ENCODE results near the gene TEX44.
A peak's percentile ranks its signal among the peaks of the same experiment; 100 is the strongest.

The TEX44 gene

GRCh38 chr2:231612456-231613330, 20.0 kb downstream of the TEX44 start:
- peak overlapping the region; percentile 74; the same call in 1 of the 2 replicates for H3K27ac ChIP-seq (ENCODE audit: extremely low read depth, low read depth, low read length)
- no peaks in the 10 kb centered on the region for H3K9me3 ChIP-seq (ENCODE audit: control insufficient read depth, insufficient read depth, low read depth, low read length)
- no peaks in the 10 kb centered on the region; the same call in 1 of the 2 replicates for H3K4me1 ChIP-seq (ENCODE audit: control insufficient read depth, insufficient read depth, low read length)
- H3K36me3 ChIP-seq (ENCODE audit: control insufficient read depth in 2 of 2, insufficient read depth in 1 of 2, low read length in 2 of 2), result no peaks in the 10 kb centered on the region
- CTCF ChIA-PET, result interaction anchor here (0.6 to 12.2 kb wide), 24 partner anchors 8 to 103 kb away, joined by 3 to 231 read pairs (median 4); no protein-coding TSS in a partner anchor
- no peak overlapping the region for H3K4me3 ChIP-seq (ENCODE audit: low read depth, low read length)
- POLR2A ChIA-PET, result interaction anchor here (0.8 to 1.4 kb wide), 7 partner anchors 30 to 148 kb away, joined by 3 to 6 read pairs (median 4); partner anchors contain the start of genes NCL and PTMA
- TF ChIP-seq ZNF394 (tag by site-specific recombination; IDR thresholded peaks at IDR 0.05; ENCODE audit: borderline replicate concordance) (peak; percentile 22; the same call in 1 of the 2 replicates), ZNF202 (tag by site-specific recombination; IDR thresholded peaks at IDR 0.05; ENCODE audit: borderline replicate concordance) (no peak), ZBTB26 (tag by site-specific recombination; optimal IDR thresholded peaks at IDR 0.05) (peak; percentile 6), KLF10 (tag by site-specific recombination; IDR thresholded peaks at IDR 0.05) (0 out of 2 replicates have a peak, but pooled peaks have one; percentile 14), GLIS1 (tag by site-specific recombination; IDR thresholded peaks at IDR 0.05) (peak; percentile 97), ZBTB48 (tag by site-specific recombination; IDR thresholded peaks at IDR 0.05) (peak; percentile 18; the same call in 1 of the 2 replicates), ZNF654 (tag by site-specific recombination; IDR thresholded peaks at IDR 0.05; ENCODE audit: low read depth) (peak; percentile 90), KLF8 (tag by site-specific recombination; IDR thresholded peaks at IDR 0.05) (peak; percentile 30; the same call in 1 of the 2 replicates), ZNF629 (tag by site-specific recombination; IDR thresholded peaks at IDR 0.05) (peak; percentile 16; the same call in 1 of the 2 replicates), ZIC2 (tag by site-specific recombination; IDR thresholded peaks at IDR 0.05) (peak; percentile 73), ZNF311 (tag by site-specific recombination; IDR thresholded peaks at IDR 0.05; ENCODE audit: borderline replicate concordance) (no peak), ZNF335 (tag by site-specific recombination; conservative IDR thresholded peaks at IDR 0.05) (peak; percentile 80), GLIS2 (tag by site-specific recombination; IDR thresholded peaks at IDR 0.05) (peak; percentile 84), HOXD13 (CRISPR knock-in tag; IDR thresholded peaks at IDR 0.05; ENCODE audit: borderline replicate concordance) (no peak), PATZ1 (tag by site-specific recombination; IDR thresholded peaks at IDR 0.05) (peak; percentile 94), SCRT2 (tag by site-specific recombination; IDR thresholded peaks at IDR 0.05) (peak; percentile 45; the same call in 1 of the 2 replicates), ZNF596 (tag by site-specific recombination; IDR thresholded peaks at IDR 0.05) (no peak), SP3 (tag by site-specific recombination; IDR thresholded peaks at IDR 0.05) (0 out of 2 replicates have a peak, but pooled peaks have one; percentile 11), KLF17 (tag by site-specific recombination; IDR thresholded peaks at IDR 0.05) (peak; percentile 42; the same call in 1 of the 2 replicates), SP7 (tag by site-specific recombination; IDR thresholded peaks at IDR 0.05) (peak; percentile 39; the same call in 1 of the 2 replicates), ZBTB8A (tag by site-specific recombination; IDR thresholded peaks at IDR 0.05) (peak; percentile 70), ZNF24 (tag by site-specific recombination; IDR thresholded peaks at IDR 0.05) (0 out of 2 replicates have a peak, but pooled peaks have one; percentile 33), ZNF785 (tag by site-specific recombination; IDR thresholded peaks at IDR 0.05) (0 out of 2 replicates have a peak, but pooled peaks have one; percentile 63)
- TF ChIP-seq, protein P1, sequence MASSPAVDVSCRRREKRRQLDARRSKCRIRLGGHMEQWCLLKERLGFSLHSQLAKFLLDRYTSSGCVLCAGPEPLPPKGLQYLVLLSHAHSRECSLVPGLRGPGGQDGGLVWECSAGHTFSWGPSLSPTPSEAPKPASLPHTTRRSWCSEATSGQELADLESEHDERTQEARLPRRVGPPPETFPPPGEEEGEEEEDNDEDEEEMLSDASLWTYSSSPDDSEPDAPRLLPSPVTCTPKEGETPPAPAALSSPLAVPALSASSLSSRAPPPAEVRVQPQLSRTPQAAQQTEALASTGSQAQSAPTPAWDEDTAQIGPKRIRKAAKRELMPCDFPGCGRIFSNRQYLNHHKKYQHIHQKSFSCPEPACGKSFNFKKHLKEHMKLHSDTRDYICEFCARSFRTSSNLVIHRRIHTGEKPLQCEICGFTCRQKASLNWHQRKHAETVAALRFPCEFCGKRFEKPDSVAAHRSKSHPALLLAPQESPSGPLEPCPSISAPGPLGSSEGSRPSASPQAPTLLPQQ (tag by site-specific recombination; IDR thresholded peaks at IDR 0.05), result peak; percentile 32; the same call in 1 of the 2 replicates
- TF ChIP-seq, protein P2, sequence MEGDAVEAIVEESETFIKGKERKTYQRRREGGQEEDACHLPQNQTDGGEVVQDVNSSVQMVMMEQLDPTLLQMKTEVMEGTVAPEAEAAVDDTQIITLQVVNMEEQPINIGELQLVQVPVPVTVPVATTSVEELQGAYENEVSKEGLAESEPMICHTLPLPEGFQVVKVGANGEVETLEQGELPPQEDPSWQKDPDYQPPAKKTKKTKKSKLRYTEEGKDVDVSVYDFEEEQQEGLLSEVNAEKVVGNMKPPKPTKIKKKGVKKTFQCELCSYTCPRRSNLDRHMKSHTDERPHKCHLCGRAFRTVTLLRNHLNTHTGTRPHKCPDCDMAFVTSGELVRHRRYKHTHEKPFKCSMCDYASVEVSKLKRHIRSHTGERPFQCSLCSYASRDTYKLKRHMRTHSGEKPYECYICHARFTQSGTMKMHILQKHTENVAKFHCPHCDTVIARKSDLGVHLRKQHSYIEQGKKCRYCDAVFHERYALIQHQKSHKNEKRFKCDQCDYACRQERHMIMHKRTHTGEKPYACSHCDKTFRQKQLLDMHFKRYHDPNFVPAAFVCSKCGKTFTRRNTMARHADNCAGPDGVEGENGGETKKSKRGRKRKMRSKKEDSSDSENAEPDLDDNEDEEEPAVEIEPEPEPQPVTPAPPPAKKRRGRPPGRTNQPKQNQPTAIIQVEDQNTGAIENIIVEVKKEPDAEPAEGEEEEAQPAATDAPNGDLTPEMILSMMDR (tag by site-specific recombination; IDR thresholded peaks at IDR 0.05), result peak; percentile 93
- TF ChIP-seq, protein P3, sequence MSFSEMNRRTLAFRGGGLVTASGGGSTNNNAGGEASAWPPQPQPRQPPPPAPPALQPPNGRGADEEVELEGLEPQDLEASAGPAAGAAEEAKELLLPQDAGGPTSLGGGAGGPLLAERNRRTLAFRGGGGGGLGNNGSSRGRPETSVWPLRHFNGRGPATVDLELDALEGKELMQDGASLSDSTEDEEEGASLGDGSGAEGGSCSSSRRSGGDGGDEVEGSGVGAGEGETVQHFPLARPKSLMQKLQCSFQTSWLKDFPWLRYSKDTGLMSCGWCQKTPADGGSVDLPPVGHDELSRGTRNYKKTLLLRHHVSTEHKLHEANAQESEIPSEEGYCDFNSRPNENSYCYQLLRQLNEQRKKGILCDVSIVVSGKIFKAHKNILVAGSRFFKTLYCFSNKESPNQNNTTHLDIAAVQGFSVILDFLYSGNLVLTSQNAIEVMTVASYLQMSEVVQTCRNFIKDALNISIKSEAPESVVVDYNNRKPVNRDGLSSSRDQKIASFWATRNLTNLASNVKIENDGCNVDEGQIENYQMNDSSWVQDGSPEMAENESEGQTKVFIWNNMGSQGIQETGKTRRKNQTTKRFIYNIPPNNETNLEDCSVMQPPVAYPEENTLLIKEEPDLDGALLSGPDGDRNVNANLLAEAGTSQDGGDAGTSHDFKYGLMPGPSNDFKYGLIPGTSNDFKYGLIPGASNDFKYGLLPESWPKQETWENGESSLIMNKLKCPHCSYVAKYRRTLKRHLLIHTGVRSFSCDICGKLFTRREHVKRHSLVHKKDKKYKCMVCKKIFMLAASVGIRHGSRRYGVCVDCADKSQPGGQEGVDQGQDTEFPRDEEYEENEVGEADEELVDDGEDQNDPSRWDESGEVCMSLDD (tag by site-specific recombination; IDR thresholded peaks at IDR 0.05), result peak; percentile 75
